K562 (cell line): ENCODE measurements around the gene HSPA1B. TPM values are rescaled to one million over a fixed set of nuclear protein-coding genes. Genes with fewer than 3 reads are reported as not detected.

Experiments
- CHD1 ChIP-seq: fragments of 200-600 bp; sonication (generic); IDR thresholded peaks from one replicate; pipeline ENCODE4 v1.6.1; 2012; ENCODE audit warnings: mild to moderate bottlenecking, moderate library complexity, low read length, inconsistent platforms
- FOXA3 ChIP-seq, 2 experiments: fragments of 450-650 bp in 1 of 2; sonication (generic) in 1 of 2; formaldehyde crosslinking; IDR thresholded peaks in 1 of 2; conservative IDR thresholded peaks in 1 of 2; 2 replicates each; pipeline versions ENCODE4 v1.4.0 to v1.8.0; 2020 to 2022; ENCODE audit warnings: mild to moderate bottlenecking in 2 of 2, missing genetic modification reagents in 1 of 2
- GTF2A2 ChIP-seq: IDR thresholded peaks from 2 replicates; pipeline ENCODE4 v1.6.1; 2016; ENCODE audit warnings: mild to moderate bottlenecking, missing genetic modification characterization, missing compliant biosample characterization
- HINFP ChIP-seq: fragments of 450-650 bp; conservative IDR thresholded peaks from 2 replicates; pipeline ENCODE4 v1.6.1; 2016; ENCODE audit warnings: missing genetic modification characterization, low read depth, mild to moderate bottlenecking, control low read depth, missing compliant biosample characterization
- HIVEP1 ChIP-seq: fragments of 250-450 bp; sonication (Bioruptor Pico); IDR thresholded peaks from 2 replicates; pipeline ENCODE4 v1.4.0; 2020; ENCODE audit warnings: mild to moderate bottlenecking
- LCOR ChIP-seq: sonication (generic); formaldehyde crosslinking; IDR thresholded peaks from 2 replicates; pipeline ENCODE4 v1.8.0; 2022; ENCODE audit warnings: mild to moderate bottlenecking, missing genetic modification reagents
- PRDM10 ChIP-seq: fragments of 450-650 bp; IDR thresholded peaks from 2 replicates; pipeline ENCODE4 v1.6.1; 2018; ENCODE audit not compliant: partially characterized antibody
- ZBTB17 ChIP-seq: fragments of 450-650 bp; formaldehyde crosslinking; IDR thresholded peaks from 2 replicates; pipeline ENCODE4 v1.4.0; 2020; ENCODE audit warnings: mild to moderate bottlenecking
- ZFPM2 ChIP-seq: fragments of 250-450 bp; sonication (Bioruptor Pico); IDR thresholded peaks from 2 replicates; pipeline ENCODE4 v1.5.1; 2022; ENCODE audit warnings: mild to moderate bottlenecking
- ZNF41 ChIP-seq: fragments of 250-450 bp; sonication (Bioruptor Pico); conservative IDR thresholded peaks from 2 replicates; pipeline ENCODE4 v1.4.0; 2020; ENCODE audit warnings: mild to moderate bottlenecking
- ZNF445 ChIP-seq: fragments of 250-450 bp; sonication (Bioruptor Pico); IDR thresholded peaks from 2 replicates; pipeline ENCODE4 v1.4.0; 2020; ENCODE audit warnings: low read depth, mild to moderate bottlenecking, moderate library complexity
- polyA plus RNA-seq, 8 experiments: library from polyadenylated mRNA; depleted of rRNA in 4 of 8; stranded (reverse) in 5 of 8; unstranded in 3 of 8; fragments of >200 nt; fragmentation: Nextera tagmentation in 2 of 8; fragmentation: Illumina TruSeq in 1 of 8; extraction: Ambion mirVana in 2 of 8; extraction: Trizol in 1 of 8; gene quantifications; 2 replicates each; pipeline versions ENCODE4 v1.2.1 to v1.2.3, GENCODE V29; 2011 to 2014; ENCODE audit warnings: inconsistent platforms in 1 of 8, missing spikeins in 1 of 8
- total RNA-seq, 7 experiments: library from RNA; depleted of rRNA in 6 of 7; stranded (reverse); fragments of >200 nt in 6 of 7; fragmentation: Illumina TruSeq in 2 of 7; extraction: Trizol in 2 of 7; gene quantifications; 2 replicates each; pipeline versions ENCODE4 v1.2.1 to v1.2.3, GENCODE V29; 2011 to 2021; ENCODE audit warnings: low replicate concordance in 1 of 7
- TF ChIP-seq, protein P1 (sequence below): fragments of 200-600 bp; sonication (generic); IDR thresholded peaks from one replicate; pipeline ENCODE4 v1.6.1; 2012; ENCODE audit warnings: mild to moderate bottlenecking, low read depth, low read length, inconsistent platforms

Gene HSPA1B
- total and polyA plus RNA-seq, 9 of the 15 experiments (the other 6 are each of a cell fraction or from before 2014, with no cell fraction given), result 0.27 to 227 (median 51.2) TPM

- TF ChIP-seq ZBTB17 (CRISPR knock-in tag) (peak; percentile 55; the same call in 1 of the 2 replicates), GTF2A2 (no peak), ZNF41 (CRISPR knock-in tag) (0 out of 2 replicates have a peak, but pooled peaks have one; percentile 54), PRDM10 (peak; percentile 97), HIVEP1 (CRISPR knock-in tag) (peak; percentile 53; the same call in 1 of the 2 replicates), ZNF445 (peak; percentile 60; the same call in 1 of the 2 replicates), HINFP (tag) (no peak), ZFPM2 (no peak), FOXA3 (CRISPR knock-in tag; conservative IDR thresholded peaks at IDR 0.05 in 1 of 2, IDR thresholded peaks at IDR 0.05 in 1 of 2) (no peak; a peak in 1 of 4 replicates), CHD1 (peak; percentile 83), LCOR (CRISPR knock-in tag) (0 out of 2 replicates have a peak, but pooled peaks have one; percentile 68)
- TF ChIP-seq, protein P1, sequence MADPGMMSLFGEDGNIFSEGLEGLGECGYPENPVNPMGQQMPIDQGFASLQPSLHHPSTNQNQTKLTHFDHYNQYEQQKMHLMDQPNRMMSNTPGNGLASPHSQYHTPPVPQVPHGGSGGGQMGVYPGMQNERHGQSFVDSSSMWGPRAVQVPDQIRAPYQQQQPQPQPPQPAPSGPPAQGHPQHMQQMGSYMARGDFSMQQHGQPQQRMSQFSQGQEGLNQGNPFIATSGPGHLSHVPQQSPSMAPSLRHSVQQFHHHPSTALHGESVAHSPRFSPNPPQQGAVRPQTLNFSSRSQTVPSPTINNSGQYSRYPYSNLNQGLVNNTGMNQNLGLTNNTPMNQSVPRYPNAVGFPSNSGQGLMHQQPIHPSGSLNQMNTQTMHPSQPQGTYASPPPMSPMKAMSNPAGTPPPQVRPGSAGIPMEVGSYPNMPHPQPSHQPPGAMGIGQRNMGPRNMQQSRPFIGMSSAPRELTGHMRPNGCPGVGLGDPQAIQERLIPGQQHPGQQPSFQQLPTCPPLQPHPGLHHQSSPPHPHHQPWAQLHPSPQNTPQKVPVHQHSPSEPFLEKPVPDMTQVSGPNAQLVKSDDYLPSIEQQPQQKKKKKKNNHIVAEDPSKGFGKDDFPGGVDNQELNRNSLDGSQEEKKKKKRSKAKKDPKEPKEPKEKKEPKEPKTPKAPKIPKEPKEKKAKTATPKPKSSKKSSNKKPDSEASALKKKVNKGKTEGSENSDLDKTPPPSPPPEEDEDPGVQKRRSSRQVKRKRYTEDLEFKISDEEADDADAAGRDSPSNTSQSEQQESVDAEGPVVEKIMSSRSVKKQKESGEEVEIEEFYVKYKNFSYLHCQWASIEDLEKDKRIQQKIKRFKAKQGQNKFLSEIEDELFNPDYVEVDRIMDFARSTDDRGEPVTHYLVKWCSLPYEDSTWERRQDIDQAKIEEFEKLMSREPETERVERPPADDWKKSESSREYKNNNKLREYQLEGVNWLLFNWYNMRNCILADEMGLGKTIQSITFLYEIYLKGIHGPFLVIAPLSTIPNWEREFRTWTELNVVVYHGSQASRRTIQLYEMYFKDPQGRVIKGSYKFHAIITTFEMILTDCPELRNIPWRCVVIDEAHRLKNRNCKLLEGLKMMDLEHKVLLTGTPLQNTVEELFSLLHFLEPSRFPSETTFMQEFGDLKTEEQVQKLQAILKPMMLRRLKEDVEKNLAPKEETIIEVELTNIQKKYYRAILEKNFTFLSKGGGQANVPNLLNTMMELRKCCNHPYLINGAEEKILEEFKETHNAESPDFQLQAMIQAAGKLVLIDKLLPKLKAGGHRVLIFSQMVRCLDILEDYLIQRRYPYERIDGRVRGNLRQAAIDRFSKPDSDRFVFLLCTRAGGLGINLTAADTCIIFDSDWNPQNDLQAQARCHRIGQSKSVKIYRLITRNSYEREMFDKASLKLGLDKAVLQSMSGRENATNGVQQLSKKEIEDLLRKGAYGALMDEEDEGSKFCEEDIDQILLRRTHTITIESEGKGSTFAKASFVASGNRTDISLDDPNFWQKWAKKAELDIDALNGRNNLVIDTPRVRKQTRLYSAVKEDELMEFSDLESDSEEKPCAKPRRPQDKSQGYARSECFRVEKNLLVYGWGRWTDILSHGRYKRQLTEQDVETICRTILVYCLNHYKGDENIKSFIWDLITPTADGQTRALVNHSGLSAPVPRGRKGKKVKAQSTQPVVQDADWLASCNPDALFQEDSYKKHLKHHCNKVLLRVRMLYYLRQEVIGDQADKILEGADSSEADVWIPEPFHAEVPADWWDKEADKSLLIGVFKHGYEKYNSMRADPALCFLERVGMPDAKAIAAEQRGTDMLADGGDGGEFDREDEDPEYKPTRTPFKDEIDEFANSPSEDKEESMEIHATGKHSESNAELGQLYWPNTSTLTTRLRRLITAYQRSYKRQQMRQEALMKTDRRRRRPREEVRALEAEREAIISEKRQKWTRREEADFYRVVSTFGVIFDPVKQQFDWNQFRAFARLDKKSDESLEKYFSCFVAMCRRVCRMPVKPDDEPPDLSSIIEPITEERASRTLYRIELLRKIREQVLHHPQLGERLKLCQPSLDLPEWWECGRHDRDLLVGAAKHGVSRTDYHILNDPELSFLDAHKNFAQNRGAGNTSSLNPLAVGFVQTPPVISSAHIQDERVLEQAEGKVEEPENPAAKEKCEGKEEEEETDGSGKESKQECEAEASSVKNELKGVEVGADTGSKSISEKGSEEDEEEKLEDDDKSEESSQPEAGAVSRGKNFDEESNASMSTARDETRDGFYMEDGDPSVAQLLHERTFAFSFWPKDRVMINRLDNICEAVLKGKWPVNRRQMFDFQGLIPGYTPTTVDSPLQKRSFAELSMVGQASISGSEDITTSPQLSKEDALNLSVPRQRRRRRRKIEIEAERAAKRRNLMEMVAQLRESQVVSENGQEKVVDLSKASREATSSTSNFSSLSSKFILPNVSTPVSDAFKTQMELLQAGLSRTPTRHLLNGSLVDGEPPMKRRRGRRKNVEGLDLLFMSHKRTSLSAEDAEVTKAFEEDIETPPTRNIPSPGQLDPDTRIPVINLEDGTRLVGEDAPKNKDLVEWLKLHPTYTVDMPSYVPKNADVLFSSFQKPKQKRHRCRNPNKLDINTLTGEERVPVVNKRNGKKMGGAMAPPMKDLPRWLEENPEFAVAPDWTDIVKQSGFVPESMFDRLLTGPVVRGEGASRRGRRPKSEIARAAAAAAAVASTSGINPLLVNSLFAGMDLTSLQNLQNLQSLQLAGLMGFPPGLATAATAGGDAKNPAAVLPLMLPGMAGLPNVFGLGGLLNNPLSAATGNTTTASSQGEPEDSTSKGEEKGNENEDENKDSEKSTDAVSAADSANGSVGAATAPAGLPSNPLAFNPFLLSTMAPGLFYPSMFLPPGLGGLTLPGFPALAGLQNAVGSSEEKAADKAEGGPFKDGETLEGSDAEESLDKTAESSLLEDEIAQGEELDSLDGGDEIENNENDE, result no peak
Observed at GRCh38 chr6:31814677-31815024, 12.9 kb upstream of the HSPA1B start (continued).
